T-helper 17 cell (primary cell): ENCODE measurements around the gene HIRIP3. TPM values are rescaled to one million over a fixed set of nuclear protein-coding genes. Genes with fewer than 3 reads are reported as not detected.
A peak's percentile ranks its signal among the peaks of the same experiment; 100 is the strongest.
"Not testable (repeated sequence)": the region's sequence is repeated elsewhere in the genome, so short reads cannot be mapped to it uniquely, and the experiment has no call there.

Experiments
- ATAC-seq: fragments of 150-1000 bp; cut with Tn5 transposase; 2 replicates; pipeline ENCODE4 v1.10.0; 2021; ENCODE audit warnings: mild to moderate bottlenecking, moderate library complexity
- DNase-seq, 3 donors: peaks; one replicate each; pipeline versions ENCODE4 v3.0.0 to v3.0.0-alpha.2; 2020 to 2021
- H3K9me3 ChIP-seq: one replicate; pipeline ENCODE4 v1.7.0; 2013; ENCODE audit warnings: low read length, mild to moderate bottlenecking; ENCODE audit not compliant: control insufficient read depth, poor library complexity, severe bottlenecking
- H3K27ac Mint-ChIP-seq: one replicate; pipeline ENCODE4 v1.8.0; 2022; ENCODE audit warnings: mild to moderate bottlenecking, moderate library complexity, mixed read lengths
- H3K27me3 Mint-ChIP-seq: one replicate; pipeline ENCODE4 v1.8.0; 2022; ENCODE audit warnings: mixed read lengths
- H3K36me3 Mint-ChIP-seq: one replicate; pipeline ENCODE4 v1.8.0; 2022; ENCODE audit warnings: low read depth, mixed read lengths
- H3K4me1 Mint-ChIP-seq: one replicate; pipeline ENCODE4 v1.8.0; 2022; ENCODE audit warnings: mild to moderate bottlenecking, mixed read lengths
- H3K4me3 Mint-ChIP-seq: one replicate; pipeline ENCODE4 v1.8.0; 2022; ENCODE audit warnings: mild to moderate bottlenecking, moderate library complexity, mixed read lengths
- total RNA-seq, 4 donors: library from RNA in 2 of 4; stranded (reverse) in 2 of 4; gene quantifications; one replicate each; pipeline ENCODE4 v1.2.3 and lab custom pipeline; 2022 to 2026

HIRIP3 gene
- total RNA-seq, 2 donors from 2014 or later, result 11.3 to 11.5 TPM

- H3K27ac Mint-ChIP-seq, result no peak overlapping the region
- DNase-seq (no peak), ATAC-seq (no peak)
- peaks cover 49% of the 10 kb centered on the region for H3K27me3 Mint-ChIP-seq
- H3K9me3 ChIP-seq, result no peaks in the 10 kb centered on the region
- H3K4me1 Mint-ChIP-seq, result peaks cover 16% of the 10 kb centered on the region
- H3K36me3 Mint-ChIP-seq, result peaks cover 10% of the 10 kb centered on the region
- no peak overlapping the region for H3K4me3 Mint-ChIP-seq
These were observed 30.2 kb upstream of the HIRIP3 start for GRCh38 chr16:30025574-30025973.

- Mint-ChIP-seq H3K4me3 (no peak overlapping the region), H3K4me1 (peaks cover 14% of the 10 kb centered on the region), H3K27me3 (peaks cover 46% of the 10 kb centered on the region), H3K36me3 (peaks cover 10% of the 10 kb centered on the region), H3K27ac (no peak overlapping the region)
- no peak for ATAC-seq
- DNase-seq, result no peak
- H3K9me3 ChIP-seq, result no peaks in the 10 kb centered on the region
These were observed 29.7 kb upstream of the HIRIP3 start for GRCh38 chr16:30025156-30025555.

GRCh38 chr16:30024451-30024850, 29.0 kb upstream of the HIRIP3 start:
- peaks cover 39% of the 10 kb centered on the region for H3K27me3 Mint-ChIP-seq
- ATAC-seq (no peak), DNase-seq (no peak)
- no peak overlapping the region for H3K4me3 Mint-ChIP-seq
- H3K36me3 Mint-ChIP-seq, result peaks cover 7% of the 10 kb centered on the region
- peaks cover 13% of the 10 kb centered on the region for H3K4me1 Mint-ChIP-seq
- H3K27ac Mint-ChIP-seq, result no peak overlapping the region
- no peaks in the 10 kb centered on the region for H3K9me3 ChIP-seq

GRCh38 chr16:30023586-30023985, 28.2 kb upstream of the HIRIP3 start:
- Mint-ChIP-seq H3K27me3 (peaks cover 31% of the 10 kb centered on the region), H3K36me3 (peaks cover 7% of the 10 kb centered on the region), H3K27ac (no peak overlapping the region), H3K4me3 (no peak overlapping the region), H3K4me1 (peaks cover 16% of the 10 kb centered on the region)
- DNase-seq (no peak), ATAC-seq (no peak)
- H3K9me3 ChIP-seq, result no peaks in the 10 kb centered on the region

- DNase-seq (no peak), ATAC-seq (no peak)
- Mint-ChIP-seq H3K4me1 (peaks cover 15% of the 10 kb centered on the region), H3K27me3 (peaks cover 27% of the 10 kb centered on the region), H3K27ac (no peak within 1 kb of the TSS), H3K4me3 (no peak within 1 kb of the TSS), H3K36me3 (peaks cover 6% of the 10 kb centered on the region)
- no peaks in the 10 kb centered on the region for H3K9me3 ChIP-seq
These were observed 27.5 kb upstream of the HIRIP3 start, which contains the start of gene C16orf92 for GRCh38 chr16:30022887-30023286. Gene C16orf92, plus strand, starts transcription at chr16:30023198. Its CDS starts 143 bp downstream, at chr16:30023341.

- peaks cover under 1% of the 10 kb centered on the region for H3K27me3 Mint-ChIP-seq
- H3K27ac Mint-ChIP-seq, result no peak overlapping the region
- H3K36me3 Mint-ChIP-seq, result no peaks in the 10 kb centered on the region
- no peak for DNase-seq
- H3K9me3 ChIP-seq, result no peaks in the 10 kb centered on the region
- peaks cover 9% of the 10 kb centered on the region for H3K4me1 Mint-ChIP-seq
- no peak overlapping the region for H3K4me3 Mint-ChIP-seq
- ATAC-seq, result no peak
These were observed 23.3 kb upstream of the HIRIP3 start for GRCh38 chr16:30018731-30019158.

GRCh38 chr16:30017937-30018336, 22.5 kb upstream of the HIRIP3 start:
- H3K27ac Mint-ChIP-seq, H3K9me3 ChIP-seq, H3K27me3 Mint-ChIP-seq, DNase-seq, ATAC-seq, H3K36me3 Mint-ChIP-seq, H3K4me3 Mint-ChIP-seq, H3K4me1 Mint-ChIP-seq: not testable (repeated sequence)

- ATAC-seq (no peak), DNase-seq (no peak)
- Mint-ChIP-seq H3K4me3 (no peak overlapping the region), H3K27ac (no peak overlapping the region), H3K36me3 (no peaks in the 10 kb centered on the region), H3K4me1 (peaks cover 9% of the 10 kb centered on the region), H3K27me3 (peaks cover under 1% of the 10 kb centered on the region)
- no peaks in the 10 kb centered on the region for H3K9me3 ChIP-seq
These were observed 21.9 kb upstream of the HIRIP3 start for GRCh38 chr16:30017277-30017656.

- Mint-ChIP-seq H3K27me3 (peaks cover 6% of the 10 kb centered on the region), H3K27ac (no peak overlapping the region), H3K4me3 (no peak overlapping the region), H3K36me3 (peaks cover 2% of the 10 kb centered on the region), H3K4me1 (peaks cover 14% of the 10 kb centered on the region)
- no peak for DNase-seq
- ATAC-seq, result no peak
- no peaks in the 10 kb centered on the region for H3K9me3 ChIP-seq
These were observed 21.3 kb upstream of the HIRIP3 start for GRCh38 chr16:30016555-30017276.

- ATAC-seq, H3K36me3 Mint-ChIP-seq, H3K4me3 Mint-ChIP-seq, H3K9me3 ChIP-seq, H3K27me3 Mint-ChIP-seq, DNase-seq, H3K27ac Mint-ChIP-seq: not testable (repeated sequence)
- H3K4me1 Mint-ChIP-seq, result peaks cover 11% of the 10 kb centered on the region
These were observed 20.0 kb upstream of the HIRIP3 start for GRCh38 chr16:30015450-30015849.

- not testable (repeated sequence) for H3K36me3 Mint-ChIP-seq, DNase-seq, H3K27ac Mint-ChIP-seq, ATAC-seq, H3K4me3 Mint-ChIP-seq, H3K9me3 ChIP-seq
- H3K27me3 Mint-ChIP-seq, result peaks cover 21% of the 10 kb centered on the region
- H3K4me1 Mint-ChIP-seq, result peaks cover 11% of the 10 kb centered on the region
These were observed 17.2 kb upstream of the HIRIP3 start for GRCh38 chr16:30012598-30012997.

- ATAC-seq, result no peak
These were observed 16.5 kb upstream of the HIRIP3 start for GRCh38 chr16:30011714-30012504.

GRCh38 chr16:30010844-30011713, 15.7 kb upstream of the HIRIP3 start, which contains the start of gene DOC2A:
Gene DOC2A, minus strand, starts transcription at chr16:30011027. Its CDS starts 805 bp downstream, at chr16:30010222.
- DNase-seq (no peak), ATAC-seq (peak; percentile 70)
- Mint-ChIP-seq H3K27ac (no peak within 1 kb of the TSS), H3K4me1 (peaks cover 11% of the 10 kb centered on the region), H3K4me3 (peak within 1 kb of the TSS; percentile 92), H3K27me3 (peaks cover 21% of the 10 kb centered on the region), H3K36me3 (peaks cover 4% of the 10 kb centered on the region)
- no peaks in the 10 kb centered on the region for H3K9me3 ChIP-seq

More at GRCh38 chr16:30011714-30012504, 16.5 kb upstream of the HIRIP3 start:
- H3K9me3 ChIP-seq, result no peaks in the 10 kb centered on the region
- peak overlapping the region; percentile 92 for H3K4me3 Mint-ChIP-seq
- H3K27me3 Mint-ChIP-seq, result peaks cover 21% of the 10 kb centered on the region
- peaks cover 4% of the 10 kb centered on the region for H3K36me3 Mint-ChIP-seq
- H3K27ac Mint-ChIP-seq, result no peak overlapping the region
- H3K4me1 Mint-ChIP-seq, result peaks cover 11% of the 10 kb centered on the region
- DNase-seq, result no peak
